Neutrophil (primary cell): ENCODE measurements around the gene TRAF2.
A peak's percentile ranks its signal among the peaks of the same experiment; 100 is the strongest.

Experiments used
- H3K27ac ChIP-seq: fragments of 200-600 bp; sonication (generic); 2 replicates; pipeline ENCODE4 v1.5.1; 2016; ENCODE audit warnings: mild to moderate bottlenecking, moderate library complexity
- H3K27me3 ChIP-seq: fragments of 200-600 bp; sonication (generic); 2 replicates; pipeline ENCODE4 v1.6.0; 2016; ENCODE audit warnings: mild to moderate bottlenecking
- H3K36me3 ChIP-seq: fragments of 200-600 bp; sonication (generic); 2 replicates; pipeline ENCODE4 v1.5.1; 2017
- H3K4me1 ChIP-seq, 2 experiments: fragments of 200-600 bp in 1 of 2; sonication (generic) in 1 of 2; 1 replicate in 1 of 2; 2 replicates in 1 of 2; pipeline versions ENCODE4 v1.5.1 to v1.6.1; 2013 to 2016; ENCODE audit warnings: low read depth in 1 of 2, low read length in 1 of 2, mild to moderate bottlenecking in 1 of 2, moderate library complexity in 1 of 2; ENCODE audit not compliant: control insufficient read depth in 1 of 2, insufficient read depth in 1 of 2
- H3K4me3 ChIP-seq, 2 experiments: fragments of 200-600 bp in 1 of 2; sonication (generic) in 1 of 2; 1 replicate in 1 of 2; 2 replicates in 1 of 2; pipeline ENCODE4 v1.5.1; 2013 to 2016; ENCODE audit warnings: low read depth in 1 of 2, low read length in 1 of 2, mild to moderate bottlenecking in 1 of 2, moderate library complexity in 1 of 2
- H3K9me3 ChIP-seq: fragments of 200-600 bp; sonication (generic); 2 replicates; pipeline ENCODE4 v1.5.1; 2016
- CTCF ChIP-seq: fragments of 200-600 bp; sonication (generic); IDR thresholded peaks from 2 replicates; pipeline ENCODE4 v1.5.1; 2016; ENCODE audit warnings: antibody characterized with exemption

TRAF2 gene

GRCh38 chr9:136910901-136911245 lies 24.6 kb downstream of the TRAF2 start:
- Histone ChIP-seq H3K9me3 (no peaks in the 10 kb centered on the region), H3K4me3 (no peak overlapping the region), H3K27me3 (no peaks in the 10 kb centered on the region), H3K4me1 (peaks cover 43 to 52% of the 10 kb centered on the region in 2 experiments), H3K36me3 (peaks cover 35% of the 10 kb centered on the region), H3K27ac (no peak overlapping the region)
- TF ChIP-seq CTCF, result no peak

- Histone ChIP-seq H3K4me1 (peaks cover 67 to 77% of the 10 kb centered on the region in 2 experiments), H3K27ac (peak overlapping the region; percentile 85), H3K9me3 (no peaks in the 10 kb centered on the region), H3K36me3 (peaks cover 11% of the 10 kb centered on the region), H3K27me3 (no peaks in the 10 kb centered on the region), H3K4me3 (peak overlapping the region in 1 of 2 experiments; percentile 9)
- TF ChIP-seq CTCF, result no peak
These were observed 27.6 kb downstream of the TRAF2 start for GRCh38 chr9:136913701-136914438.

GRCh38 chr9:136915632-136916329 lies 29.5 kb downstream of the TRAF2 start:
- Histone ChIP-seq H3K4me1 (peaks cover 67 to 75% of the 10 kb centered on the region in 2 experiments), H3K36me3 (peaks cover 12% of the 10 kb centered on the region)
- no peak for TF ChIP-seq CTCF

GRCh38 chr9:136916330-136917184 lies 30.2 kb downstream of the TRAF2 start:
- Histone ChIP-seq H3K4me1 (peaks cover 64 to 68% of the 10 kb centered on the region in 2 experiments), H3K27me3 (no peaks in the 10 kb centered on the region), H3K36me3 (peaks cover 20% of the 10 kb centered on the region), H3K27ac (peak overlapping the region; percentile 85), H3K9me3 (no peaks in the 10 kb centered on the region), H3K4me3 (no peak overlapping the region)
- no peak for TF ChIP-seq CTCF

More at GRCh38 chr9:136915632-136916329, 29.5 kb downstream of the TRAF2 start:
- no peaks in the 10 kb centered on the region for H3K9me3 ChIP-seq
- peak overlapping the region; percentile 85 for H3K27ac ChIP-seq
- no peak overlapping the region for H3K4me3 ChIP-seq
- no peaks in the 10 kb centered on the region for H3K27me3 ChIP-seq

- no peak for TF ChIP-seq CTCF
- H3K36me3 ChIP-seq, result peaks cover 29% of the 10 kb centered on the region
These were observed 31.6 kb downstream of the TRAF2 start for GRCh38 chr9:136917902-136918301.

More at GRCh38 chr9:136917902-136918301, 31.6 kb downstream of the TRAF2 start:
- Histone ChIP-seq H3K9me3 (no peaks in the 10 kb centered on the region), H3K4me3 (peak overlapping the region; percentile 19 to 20), H3K27me3 (no peaks in the 10 kb centered on the region), H3K4me1 (peaks cover 54 to 55% of the 10 kb centered on the region in 2 experiments), H3K27ac (peak overlapping the region; percentile 85)
